ENCODE results near the gene HTR7. TPM values are rescaled to one million over a fixed set of nuclear protein-coding genes. Genes with fewer than 3 reads are reported as not detected.

HTR7 gene
- total RNA-seq, 3 donors from 2014 or later: 0.24 to 0.51 (median 0.46) TPM

DNA sequence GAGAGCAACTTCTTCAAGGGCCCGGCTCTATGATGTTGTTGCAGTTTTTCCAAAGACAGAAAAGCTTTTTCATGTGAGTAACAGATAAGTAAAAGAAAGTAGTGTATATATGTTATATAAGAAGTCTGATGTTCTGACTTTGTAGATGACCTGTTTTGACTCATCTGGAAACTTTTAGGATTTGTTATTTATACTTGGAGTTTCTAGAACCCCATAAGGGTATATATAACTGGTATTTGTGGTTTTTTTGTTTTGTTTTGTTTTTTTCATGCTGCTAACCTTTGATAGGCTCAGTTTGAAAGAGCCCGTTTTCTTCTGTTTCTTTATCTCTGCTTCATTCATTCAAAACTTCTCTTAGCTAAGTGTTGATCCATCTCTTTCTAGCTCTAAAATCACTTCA is 21.2 kb upstream of the HTR7 start:
- Histone ChIP-seq H3K4me1 (ENCODE audit: low read depth) (no peaks in the 10 kb centered on the region), H3K4me3 (no peak overlapping the region), H3K9me3 (no peaks in the 10 kb centered on the region), H3K36me3 (ENCODE audit: low read depth) (peaks cover 4% of the 10 kb centered on the region)
- intact Hi-C loops (cut with DNase I, micrococcal nuclease): no loop called here
- TF ChIP-seq, protein P1, sequence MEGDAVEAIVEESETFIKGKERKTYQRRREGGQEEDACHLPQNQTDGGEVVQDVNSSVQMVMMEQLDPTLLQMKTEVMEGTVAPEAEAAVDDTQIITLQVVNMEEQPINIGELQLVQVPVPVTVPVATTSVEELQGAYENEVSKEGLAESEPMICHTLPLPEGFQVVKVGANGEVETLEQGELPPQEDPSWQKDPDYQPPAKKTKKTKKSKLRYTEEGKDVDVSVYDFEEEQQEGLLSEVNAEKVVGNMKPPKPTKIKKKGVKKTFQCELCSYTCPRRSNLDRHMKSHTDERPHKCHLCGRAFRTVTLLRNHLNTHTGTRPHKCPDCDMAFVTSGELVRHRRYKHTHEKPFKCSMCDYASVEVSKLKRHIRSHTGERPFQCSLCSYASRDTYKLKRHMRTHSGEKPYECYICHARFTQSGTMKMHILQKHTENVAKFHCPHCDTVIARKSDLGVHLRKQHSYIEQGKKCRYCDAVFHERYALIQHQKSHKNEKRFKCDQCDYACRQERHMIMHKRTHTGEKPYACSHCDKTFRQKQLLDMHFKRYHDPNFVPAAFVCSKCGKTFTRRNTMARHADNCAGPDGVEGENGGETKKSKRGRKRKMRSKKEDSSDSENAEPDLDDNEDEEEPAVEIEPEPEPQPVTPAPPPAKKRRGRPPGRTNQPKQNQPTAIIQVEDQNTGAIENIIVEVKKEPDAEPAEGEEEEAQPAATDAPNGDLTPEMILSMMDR (IDR thresholded peaks at IDR 0.05): no peak
- DNase-seq: no peak
- no peak for ATAC-seq

DNA sequence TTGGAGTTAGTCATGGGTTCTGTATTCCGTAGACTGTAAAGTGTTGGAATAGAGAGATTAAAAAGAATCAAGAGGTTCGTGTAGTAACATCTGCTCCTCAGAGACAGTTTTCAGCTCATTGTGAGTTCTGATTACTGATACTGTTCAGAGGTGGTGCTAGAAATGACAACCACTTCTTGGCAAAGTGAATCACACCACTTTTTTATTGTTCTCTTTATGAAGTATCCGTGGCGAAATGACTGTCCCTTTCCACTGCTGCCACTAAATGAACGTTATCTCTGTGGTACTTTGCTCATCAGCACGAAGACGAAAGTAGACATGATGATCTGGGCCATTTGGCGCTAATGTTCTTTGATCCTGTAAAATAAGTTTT is 14.8 kb upstream of the HTR7 start:
- Histone ChIP-seq H3K4me3 (peak overlapping the region; percentile 76), H3K4me1 (ENCODE audit: low read depth) (peaks cover 5% of the 10 kb centered on the region), H3K36me3 (ENCODE audit: low read depth) (no peaks in the 10 kb centered on the region), H3K9me3 (no peaks in the 10 kb centered on the region)
- ATAC-seq (no peak), DNase-seq (no peak)
- TF ChIP-seq, protein P1 (IDR thresholded peaks at IDR 0.05): no peak
- intact Hi-C loops (cut with DNase I, micrococcal nuclease): no loop called here

DNA sequence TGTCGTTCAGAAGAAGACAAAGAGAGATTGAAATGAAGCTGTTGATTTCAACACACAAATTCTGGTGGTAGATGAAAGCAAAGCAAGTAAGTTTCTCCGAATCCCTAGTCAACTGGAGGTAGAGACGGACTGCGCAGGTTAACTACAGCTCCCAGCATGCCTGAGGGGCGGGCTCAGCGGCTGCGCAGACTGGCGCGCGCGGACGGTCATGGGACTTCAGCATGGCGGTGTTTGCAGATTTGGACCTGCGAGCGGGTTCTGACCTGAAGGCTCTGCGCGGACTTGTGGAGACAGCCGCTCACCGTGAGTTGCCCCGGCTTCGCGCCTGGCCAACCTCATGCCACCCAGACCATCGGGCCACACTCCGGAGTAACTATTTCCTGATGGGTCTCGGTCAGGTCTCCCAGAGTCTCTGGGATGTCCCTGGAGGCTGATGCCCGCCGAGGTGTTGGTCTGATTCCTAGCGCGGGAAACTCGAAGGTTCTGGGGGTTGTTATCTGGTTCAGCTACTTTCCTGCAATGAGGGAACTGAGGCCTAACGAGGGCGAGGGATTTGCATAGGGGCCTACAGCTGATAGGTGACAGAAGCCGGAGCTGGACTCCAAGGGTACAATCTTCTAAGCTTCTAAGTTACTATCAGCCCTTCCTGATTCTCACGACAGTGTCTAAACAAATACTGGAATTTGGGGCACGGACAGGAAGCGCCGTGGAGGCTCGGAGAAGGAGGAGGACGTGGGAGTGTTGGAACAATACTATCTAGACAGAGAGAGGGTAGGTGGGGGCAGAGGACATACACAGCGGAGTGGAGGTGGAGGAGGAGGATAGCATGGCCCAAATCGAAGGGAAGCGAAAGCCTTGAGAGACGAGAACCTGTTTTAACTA is 14.2 kb upstream of the HTR7 start, which contains the start of gene RPP30:
Gene RPP30 (plus strand): TSS at position 209 of the 882 bp plus-strand sequence. CDS start 13 bp downstream, at position 222.
- no peaks in the 10 kb centered on the region for H3K36me3 ChIP-seq (ENCODE audit: low read depth)
- TF ChIP-seq, protein P1 (IDR thresholded peaks at IDR 0.05): no peak
- no peaks in the 10 kb centered on the region for H3K9me3 ChIP-seq
- intact Hi-C loops (cut with DNase I, micrococcal nuclease): no loop called here
- ATAC-seq (peak; percentile 99), DNase-seq (peak; percentile 87 to 88 (median 87))
- H3K4me3 ChIP-seq: peak within 1 kb of the TSS; percentile 76
- peaks cover 5% of the 10 kb centered on the region for H3K4me1 ChIP-seq (ENCODE audit: low read depth)

DNA sequence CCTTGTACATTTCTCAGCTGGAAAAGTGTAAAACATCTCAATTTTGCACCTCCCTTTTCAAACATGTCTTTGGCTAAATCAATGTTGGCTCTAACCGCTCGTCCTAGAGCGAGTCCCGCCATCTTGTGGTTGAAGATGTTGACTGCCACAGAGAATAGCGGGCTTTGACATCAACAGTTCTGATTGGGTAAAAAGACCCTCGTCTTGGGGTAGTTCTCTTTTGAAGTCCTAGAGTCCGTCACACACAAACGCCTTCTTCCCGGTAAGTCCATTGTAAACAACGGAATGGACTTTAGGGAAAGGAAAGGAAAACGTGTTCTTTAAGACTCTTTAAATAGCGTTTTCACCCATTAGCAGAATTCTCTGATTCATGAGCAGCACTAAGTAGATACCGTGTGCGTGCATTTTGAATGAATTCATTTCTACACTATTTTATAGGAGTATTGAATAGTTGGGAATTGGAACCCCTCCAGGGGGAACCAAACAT is 13.5 kb upstream of the HTR7 start:
- H3K36me3 ChIP-seq (ENCODE audit: low read depth): no peaks in the 10 kb centered on the region
- TF ChIP-seq, protein P1 (IDR thresholded peaks at IDR 0.05): no peak
- peak in 1 of 3 donors; percentile 40 for DNase-seq
- peak overlapping the region; percentile 76 for H3K4me3 ChIP-seq
- intact Hi-C loops (cut with DNase I, micrococcal nuclease): no loop called here
- H3K4me1 ChIP-seq (ENCODE audit: low read depth): peaks cover 5% of the 10 kb centered on the region
- ATAC-seq: peak; percentile 46
- H3K9me3 ChIP-seq: no peaks in the 10 kb centered on the region

DNA sequence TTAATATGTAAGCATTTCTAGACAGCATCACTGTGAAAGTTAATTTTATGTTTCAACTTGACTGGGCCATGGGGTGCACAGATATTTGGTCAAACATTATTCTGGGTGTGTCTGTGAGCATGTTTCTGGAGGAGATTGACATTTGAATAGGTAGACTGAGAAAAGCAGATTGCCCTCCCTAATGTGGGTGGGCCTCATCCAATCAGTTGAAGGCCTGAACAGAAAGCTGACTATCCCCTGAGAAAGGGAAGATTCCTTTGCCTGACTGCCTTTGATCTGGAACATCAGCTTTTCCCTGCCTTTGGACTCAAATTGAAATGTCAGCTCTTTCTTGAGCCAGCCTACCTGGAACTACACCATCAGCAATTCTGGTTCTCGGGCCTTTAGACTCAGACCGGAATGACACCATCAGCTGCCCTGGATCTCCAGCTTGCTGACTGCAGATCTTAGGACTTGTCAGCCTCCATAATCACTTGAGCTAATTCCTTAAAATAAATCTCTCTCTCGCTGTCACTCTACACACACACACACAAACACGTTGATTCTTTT is 8.3 kb upstream of the HTR7 start:
- no peaks in the 10 kb centered on the region for H3K9me3 ChIP-seq
- H3K4me1 ChIP-seq (ENCODE audit: low read depth): no peaks in the 10 kb centered on the region
- no peak overlapping the region for H3K4me3 ChIP-seq
- no peak for ATAC-seq
- H3K36me3 ChIP-seq (ENCODE audit: low read depth): no peaks in the 10 kb centered on the region
- intact Hi-C loops (cut with DNase I, micrococcal nuclease): loop anchor here in 1 of 2 donors (10.0 kb wide), 1 partner anchor 111 kb away; no protein-coding TSS in a partner anchor
- no peak for DNase-seq
- TF ChIP-seq, protein P1 (IDR thresholded peaks at IDR 0.05): no peak

All from mucosa of descending colon (tissue), 3 donors.